ENCODE results near the gene RFTN1.

The RFTN1 gene

GRCh38 chr3:16316847-16317560 lies 196.5 kb downstream of the RFTN1 start:
- Histone ChIP-seq H2BK5ac (ENCODE audit: low read length) (no peak overlapping the region), H3K27ac (replicated peaks; ENCODE audit: low read length) (no peak overlapping the region), H3K79me1 (ENCODE audit: low read depth, low read length) (no peaks in the 10 kb centered on the region), H4K91ac (ENCODE audit: low read depth, low read length, poor library complexity) (no peak overlapping the region), H3K4me2 (ENCODE audit: insufficient read depth, low read length, poor library complexity, severe bottlenecking) (no peak overlapping the region), H3K9ac (ENCODE audit: low read depth, low read length, poor library complexity) (no peak overlapping the region), H2AK5ac (ENCODE audit: low read depth, low read length) (no peak overlapping the region), H3K36me3 (replicated peaks in 1 of 2; ENCODE audit: control insufficient read depth in 2 of 2, insufficient read depth in 2 of 2, low read length in 2 of 2) (peaks cover 2 to 61% of the 10 kb centered on the region in 2 donors), H2BK120ac (ENCODE audit: low read depth, low read length) (no peak overlapping the region), H3K9me3 (replicated peaks in 1 of 2; ENCODE audit: control insufficient read depth in 2 of 2, insufficient read depth in 1 of 2, low read depth in 1 of 2, low read length in 2 of 2) (no peaks in the 10 kb centered on the region), H3K14ac (ENCODE audit: low read length) (no peak overlapping the region), H3K4ac (ENCODE audit: low read length) (no peak overlapping the region), H2BK12ac (ENCODE audit: low read length) (no peak overlapping the region), H3K27me3 (ENCODE audit: control insufficient read depth in 3 of 3, insufficient read depth in 3 of 3, low read depth in 1 of 3, low read length in 3 of 3) (no peaks in the 10 kb centered on the region), H3K4me3 (ENCODE audit: low read length in 2 of 2) (no peak overlapping the region), H2BK15ac (ENCODE audit: low read length) (no peak overlapping the region), H4K8ac (ENCODE audit: low read depth, low read length) (no peak overlapping the region), H2AFZ (ENCODE audit: low read length) (no peak overlapping the region), H3K4me1 (ENCODE audit: control insufficient read depth in 2 of 2, insufficient read depth in 1 of 2, low read depth in 1 of 2, low read length in 2 of 2) (peaks cover 0 to under 1% of the 10 kb centered on the region in 2 donors), H3K18ac (ENCODE audit: low read length) (no peak overlapping the region), H3K23ac (ENCODE audit: low read depth, low read length, poor library complexity) (no peak overlapping the region)
- DNase-seq (ENCODE audit: low spot score) = no peak
- WGBS, 2 donors (ENCODE audit: extremely low coverage in 2 of 2, insufficient read length in 2 of 2, insufficient replicate concordance in 1 of 2) = no CpG with 5 or more reads among the region's 5 CpGs

DNA sequence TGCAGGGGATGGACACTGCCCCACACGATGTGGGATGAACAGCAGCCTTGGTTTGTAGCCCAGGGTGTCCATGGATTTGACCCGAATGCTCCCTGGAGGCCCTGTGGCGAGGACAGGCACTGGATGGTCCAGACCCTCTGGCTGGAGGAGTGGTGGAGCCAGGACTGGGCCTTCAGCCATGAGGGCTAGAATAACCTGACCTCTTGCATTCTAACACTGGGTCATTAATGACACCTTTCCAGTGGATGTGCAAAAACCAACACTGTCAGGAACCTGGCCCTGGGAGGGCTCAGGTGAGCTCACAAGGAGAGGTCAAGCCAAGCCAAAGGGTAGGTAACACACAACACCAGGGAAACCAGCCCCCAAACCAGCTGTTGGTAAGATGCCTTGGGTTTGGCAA lies 197.1 kb downstream of the RFTN1 start:
- Histone ChIP-seq H3K9me3 (replicated peaks in 1 of 2; ENCODE audit: control insufficient read depth in 2 of 2, insufficient read depth in 1 of 2, low read depth in 1 of 2, low read length in 2 of 2) (no peaks in the 10 kb centered on the region), H2BK12ac (ENCODE audit: low read length) (no peak overlapping the region), H3K27ac (replicated peaks; ENCODE audit: low read length) (no peak overlapping the region), H3K4me2 (ENCODE audit: insufficient read depth, low read length, poor library complexity, severe bottlenecking) (no peak overlapping the region), H3K4ac (ENCODE audit: low read length) (no peak overlapping the region), H4K8ac (ENCODE audit: low read depth, low read length) (no peak overlapping the region), H2BK15ac (ENCODE audit: low read length) (no peak overlapping the region), H3K4me1 (ENCODE audit: control insufficient read depth in 2 of 2, insufficient read depth in 1 of 2, low read depth in 1 of 2, low read length in 2 of 2) (peaks cover 0 to 3% of the 10 kb centered on the region in 2 donors), H2AFZ (ENCODE audit: low read length) (no peak overlapping the region), H3K9ac (ENCODE audit: low read depth, low read length, poor library complexity) (no peak overlapping the region), H3K27me3 (ENCODE audit: control insufficient read depth in 3 of 3, insufficient read depth in 3 of 3, low read depth in 1 of 3, low read length in 3 of 3) (no peaks in the 10 kb centered on the region), H4K91ac (ENCODE audit: low read depth, low read length, poor library complexity) (no peak overlapping the region), H3K18ac (ENCODE audit: low read length) (no peak overlapping the region), H3K79me1 (ENCODE audit: low read depth, low read length) (no peaks in the 10 kb centered on the region), H3K36me3 (replicated peaks in 1 of 2; ENCODE audit: control insufficient read depth in 2 of 2, insufficient read depth in 2 of 2, low read length in 2 of 2) (peaks cover 6 to 60% of the 10 kb centered on the region in 2 donors), H3K23ac (ENCODE audit: low read depth, low read length, poor library complexity) (no peak overlapping the region), H2AK5ac (ENCODE audit: low read depth, low read length) (no peak overlapping the region), H2BK5ac (ENCODE audit: low read length) (no peak overlapping the region), H3K4me3 (ENCODE audit: low read length in 2 of 2) (no peak overlapping the region), H2BK120ac (ENCODE audit: low read depth, low read length) (no peak overlapping the region), H3K14ac (ENCODE audit: low read length) (no peak overlapping the region)
- DNase-seq (ENCODE audit: low spot score) = no peak
- WGBS, 2 donors (ENCODE audit: extremely low coverage in 2 of 2, insufficient read length in 2 of 2, insufficient replicate concordance in 1 of 2) = no CpG with 5 or more reads among the region's 3 CpGs

DNA sequence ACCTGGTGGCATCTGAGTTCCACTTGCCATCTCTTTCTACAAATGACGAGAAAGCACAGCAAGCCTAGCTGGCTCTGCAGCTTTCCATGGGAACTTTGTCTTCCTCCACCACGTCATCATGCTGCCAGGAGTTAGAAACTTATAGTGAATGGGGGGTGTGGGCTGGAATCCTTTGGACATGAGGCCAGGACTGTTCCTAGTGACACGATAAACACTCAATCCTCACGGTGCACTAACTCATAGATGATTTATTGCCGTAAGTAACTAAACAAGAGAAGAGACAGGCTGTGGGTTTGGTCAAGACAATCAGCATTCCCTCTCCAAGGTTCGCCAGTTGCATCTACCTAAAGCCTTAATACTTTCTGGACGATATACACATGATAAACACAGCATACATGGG lies 197.9 kb downstream of the RFTN1 start:
- H3K36me3 ChIP-seq (replicated peaks in 1 of 2; ENCODE audit: control insufficient read depth in 2 of 2, insufficient read depth in 2 of 2, low read length in 2 of 2) = peaks cover 6 to 60% of the 10 kb centered on the region in 2 donors

GRCh38 chr3:16313886-16314645 lies 199.4 kb downstream of the RFTN1 start:
- no peak for DNase-seq (ENCODE audit: low spot score)
- peaks cover 6 to 50% of the 10 kb centered on the region in 2 donors for H3K36me3 ChIP-seq (replicated peaks in 1 of 2; ENCODE audit: control insufficient read depth in 2 of 2, insufficient read depth in 2 of 2, low read length in 2 of 2)
- no CpG with 5 or more reads among the region's 5 CpGs for WGBS, 2 donors (ENCODE audit: extremely low coverage in 2 of 2, insufficient read length in 2 of 2, insufficient replicate concordance in 1 of 2)
- no peak overlapping the region for H3K4ac ChIP-seq (ENCODE audit: low read length)
- H3K23ac ChIP-seq (ENCODE audit: low read depth, low read length, poor library complexity) = no peak overlapping the region
- H3K4me3 ChIP-seq (ENCODE audit: low read length in 2 of 2) = no peak overlapping the region
- peaks cover 0 to 3% of the 10 kb centered on the region in 2 donors for H3K4me1 ChIP-seq (ENCODE audit: control insufficient read depth in 2 of 2, insufficient read depth in 1 of 2, low read depth in 1 of 2, low read length in 2 of 2)
- no peak overlapping the region for H2BK120ac ChIP-seq (ENCODE audit: low read depth, low read length)
- no peak overlapping the region for H3K4me2 ChIP-seq (ENCODE audit: insufficient read depth, low read length, poor library complexity, severe bottlenecking)
- H3K9me3 ChIP-seq (replicated peaks in 1 of 2; ENCODE audit: control insufficient read depth in 2 of 2, insufficient read depth in 1 of 2, low read depth in 1 of 2, low read length in 2 of 2) = no peaks in the 10 kb centered on the region
- H2AFZ ChIP-seq (ENCODE audit: low read length) = no peak overlapping the region
- H2BK5ac ChIP-seq (ENCODE audit: low read length) = no peak overlapping the region
- no peak overlapping the region for H3K18ac ChIP-seq (ENCODE audit: low read length)
- no peak overlapping the region for H2AK5ac ChIP-seq (ENCODE audit: low read depth, low read length)
- no peak overlapping the region for H4K8ac ChIP-seq (ENCODE audit: low read depth, low read length)
- H3K27ac ChIP-seq (replicated peaks; ENCODE audit: low read length) = no peak overlapping the region
- H2BK15ac ChIP-seq (ENCODE audit: low read length) = no peak overlapping the region
- no peak overlapping the region for H4K91ac ChIP-seq (ENCODE audit: low read depth, low read length, poor library complexity)
- H3K79me1 ChIP-seq (ENCODE audit: low read depth, low read length) = no peaks in the 10 kb centered on the region
- no peak overlapping the region for H2BK12ac ChIP-seq (ENCODE audit: low read length)
- no peaks in the 10 kb centered on the region for H3K27me3 ChIP-seq (ENCODE audit: control insufficient read depth in 3 of 3, insufficient read depth in 3 of 3, low read depth in 1 of 3, low read length in 3 of 3)
- no peak overlapping the region for H3K14ac ChIP-seq (ENCODE audit: low read length)
- no peak overlapping the region for H3K9ac ChIP-seq (ENCODE audit: low read depth, low read length, poor library complexity)

More for the DNA sequence above, 197.9 kb downstream of the RFTN1 start:
- Histone ChIP-seq H2BK5ac (ENCODE audit: low read length) (no peak overlapping the region), H2BK15ac (ENCODE audit: low read length) (no peak overlapping the region), H3K18ac (ENCODE audit: low read length) (no peak overlapping the region), H3K4me3 (ENCODE audit: low read length in 2 of 2) (no peak overlapping the region), H3K9ac (ENCODE audit: low read depth, low read length, poor library complexity) (no peak overlapping the region), H3K9me3 (replicated peaks in 1 of 2; ENCODE audit: control insufficient read depth in 2 of 2, insufficient read depth in 1 of 2, low read depth in 1 of 2, low read length in 2 of 2) (no peaks in the 10 kb centered on the region), H3K23ac (ENCODE audit: low read depth, low read length, poor library complexity) (no peak overlapping the region), H2AK5ac (ENCODE audit: low read depth, low read length) (no peak overlapping the region), H2BK120ac (ENCODE audit: low read depth, low read length) (no peak overlapping the region), H3K79me1 (ENCODE audit: low read depth, low read length) (no peaks in the 10 kb centered on the region), H4K91ac (ENCODE audit: low read depth, low read length, poor library complexity) (no peak overlapping the region), H3K4me2 (ENCODE audit: insufficient read depth, low read length, poor library complexity, severe bottlenecking) (no peak overlapping the region), H4K8ac (ENCODE audit: low read depth, low read length) (no peak overlapping the region), H3K27me3 (ENCODE audit: control insufficient read depth in 3 of 3, insufficient read depth in 3 of 3, low read depth in 1 of 3, low read length in 3 of 3) (no peaks in the 10 kb centered on the region), H2AFZ (ENCODE audit: low read length) (no peak overlapping the region), H3K27ac (replicated peaks; ENCODE audit: low read length) (no peak overlapping the region), H2BK12ac (ENCODE audit: low read length) (no peak overlapping the region), H3K4ac (ENCODE audit: low read length) (no peak overlapping the region), H3K4me1 (ENCODE audit: control insufficient read depth in 2 of 2, insufficient read depth in 1 of 2, low read depth in 1 of 2, low read length in 2 of 2) (peaks cover 0 to 3% of the 10 kb centered on the region in 2 donors), H3K14ac (ENCODE audit: low read length) (no peak overlapping the region)
- no peak for DNase-seq (ENCODE audit: low spot score)
- WGBS, 2 donors (ENCODE audit: extremely low coverage in 2 of 2, insufficient read length in 2 of 2, insufficient replicate concordance in 1 of 2) = no CpG with 5 or more reads among the region's 7 CpGs

Data from neuronal stem cell (in vitro differentiated cells).